GM19099 (cell line): ENCODE data around the gene DNAJC12.

Experiments
- POLR2A ChIP-seq: IDR thresholded peaks from 3 replicates; pipeline ENCODE4 v1.6.1; 2011; ENCODE audit warnings: low read depth; ENCODE audit not compliant: insufficient read length; ENCODE audit errors: extremely low read depth

Gene DNAJC12

GRCh38 chr10:67849331-67850011, 11.5 kb upstream of the DNAJC12 start:
- peak; percentile 64 for TF ChIP-seq POLR2A

DNA sequence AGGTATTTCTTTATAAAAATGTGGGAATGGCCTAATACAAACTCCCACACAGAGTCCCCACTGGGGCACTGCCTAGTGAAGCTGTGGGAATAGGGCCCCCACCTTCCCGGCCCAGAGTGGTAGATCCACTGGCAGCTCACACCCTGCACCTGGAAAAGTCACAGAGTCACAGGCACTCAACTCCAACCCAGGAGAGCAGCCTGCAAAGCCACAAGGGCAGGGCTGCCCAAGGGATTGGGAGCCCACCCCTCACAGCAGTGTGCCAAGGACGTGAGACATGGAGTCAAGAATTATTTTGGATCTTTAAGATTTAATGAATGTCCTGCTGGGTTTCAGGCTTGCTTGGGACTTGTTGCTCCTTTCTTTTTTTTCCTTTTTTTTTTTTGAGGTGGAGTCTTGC, 5.3 kb upstream of the DNAJC12 start:
- TF ChIP-seq POLR2A, result no peak

GRCh38 chr10:67841737-67842136, 3.7 kb upstream of the DNAJC12 start:
- TF ChIP-seq POLR2A, result no peak

DNA sequence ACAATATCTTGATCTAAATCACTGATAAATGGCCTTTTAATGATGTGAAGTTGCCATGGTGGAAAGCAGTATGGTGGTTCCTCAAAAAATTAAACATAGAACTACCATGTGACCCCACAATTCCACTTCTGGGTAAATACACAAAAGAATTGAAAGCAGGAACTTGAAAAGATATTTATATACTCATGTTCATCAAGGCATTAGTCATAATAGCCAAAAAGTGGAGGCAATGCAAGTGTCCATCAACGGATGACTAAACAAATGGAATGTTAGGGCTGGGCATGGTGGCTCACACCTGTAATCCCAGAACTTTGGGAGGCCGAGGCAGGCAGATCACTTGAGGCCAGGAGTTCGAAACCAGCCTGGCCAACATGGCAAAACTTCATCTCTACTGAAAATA, 2.0 kb upstream of the DNAJC12 start:
- TF ChIP-seq POLR2A, result no peak

GRCh38 chr10:67836972-67837371, 1.0 kb downstream of the DNAJC12 start:
- TF ChIP-seq POLR2A, result no peak

- no peak for TF ChIP-seq POLR2A
These were observed 1.5 kb downstream of the DNAJC12 start for GRCh38 chr10:67836488-67836887.

DNA sequence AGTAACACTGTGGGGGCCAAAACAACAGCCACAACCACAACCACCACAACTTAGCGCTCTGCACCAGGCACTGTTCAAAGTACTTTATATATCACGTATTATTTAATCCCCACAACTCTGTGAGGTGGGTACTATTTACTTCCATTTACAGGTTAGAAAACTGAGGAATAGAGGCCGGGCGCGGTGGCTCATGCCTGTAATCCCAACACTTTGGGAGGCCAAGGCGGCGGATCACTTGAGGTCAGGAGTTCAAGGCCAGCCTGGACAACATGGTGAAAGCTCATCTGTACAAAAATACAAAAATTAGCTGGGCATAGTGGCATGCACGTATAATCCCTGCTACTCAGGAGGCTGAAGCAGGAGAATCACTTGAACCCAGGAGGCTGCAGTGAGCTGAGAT, 3.6 kb downstream of the DNAJC12 start:
- TF ChIP-seq POLR2A, result no peak

- no peak for TF ChIP-seq POLR2A
These were observed 10.2 kb downstream of the DNAJC12 start for GRCh38 chr10:67827811-67828210.

DNA sequence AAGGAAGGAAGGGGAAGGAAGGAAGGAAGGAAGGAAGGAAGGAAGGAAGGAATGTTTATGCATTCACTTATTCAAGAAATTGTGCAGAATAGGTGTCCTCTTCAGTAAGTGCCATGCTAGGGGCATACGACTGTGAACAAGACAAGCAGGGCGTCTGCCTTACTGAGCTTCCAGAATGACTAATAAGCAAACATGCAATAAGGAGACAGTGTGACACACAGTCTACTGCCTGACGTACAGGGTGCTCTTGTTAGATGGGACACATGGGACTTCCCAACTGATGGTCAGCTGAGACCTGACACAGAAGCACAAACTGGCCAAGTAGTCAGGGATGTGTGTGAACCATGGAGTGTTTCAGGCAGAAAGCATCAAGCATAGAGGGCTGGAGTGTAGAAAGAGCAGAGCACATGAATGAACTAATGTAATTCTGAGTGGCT, 18.2 kb downstream of the DNAJC12 start:
- TF ChIP-seq POLR2A, result no peak

- no peak for TF ChIP-seq POLR2A
These were observed 19.7 kb downstream of the DNAJC12 start for GRCh38 chr10:67818323-67818722.

DNA sequence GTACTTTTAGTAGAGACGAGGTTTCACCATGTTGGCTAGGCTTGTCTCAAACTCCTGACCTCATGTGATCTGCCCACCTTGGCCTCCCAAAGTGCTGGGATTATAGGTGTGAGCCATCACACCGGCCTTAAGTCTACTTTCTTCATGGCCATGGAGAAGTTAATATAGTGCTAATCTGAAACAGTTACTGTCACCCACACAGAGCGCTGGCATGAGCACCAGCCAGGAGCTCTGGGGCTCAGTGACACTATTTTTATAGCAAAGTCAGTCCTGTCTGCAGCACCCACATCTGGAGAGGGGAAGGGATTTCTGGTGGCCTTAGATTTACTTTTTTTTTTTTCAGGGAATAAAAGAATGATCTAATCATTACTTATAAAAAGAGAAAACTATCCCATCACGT, 21.3 kb downstream of the DNAJC12 start:
- no peak for TF ChIP-seq POLR2A

DNA sequence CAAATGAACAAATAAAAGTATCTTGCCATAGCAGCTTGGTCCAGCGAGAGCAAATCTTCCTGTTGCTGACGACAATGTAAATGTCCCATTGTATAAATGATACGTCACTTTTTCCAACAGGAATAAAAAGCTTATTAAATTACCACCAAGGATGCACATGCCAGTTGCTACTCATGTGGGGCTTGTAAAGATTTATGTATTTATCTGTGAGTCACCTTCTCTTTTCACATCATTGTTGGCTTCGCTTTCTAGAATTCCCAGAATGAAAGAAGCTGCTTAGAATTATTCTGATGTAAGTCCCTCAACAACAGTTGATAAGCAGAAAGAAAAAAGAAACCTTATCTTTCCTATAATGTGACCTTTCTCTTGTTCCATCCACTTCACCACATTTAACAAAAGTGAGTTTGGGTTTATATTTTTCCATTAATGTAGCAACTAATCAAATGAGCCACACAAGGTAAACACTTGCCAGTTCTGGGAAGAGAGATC, 22.4 kb downstream of the DNAJC12 start:
- TF ChIP-seq POLR2A, result no peak

GRCh38 chr10:67812007-67812406, 26.0 kb downstream of the DNAJC12 start:
- no peak for TF ChIP-seq POLR2A

DNA sequence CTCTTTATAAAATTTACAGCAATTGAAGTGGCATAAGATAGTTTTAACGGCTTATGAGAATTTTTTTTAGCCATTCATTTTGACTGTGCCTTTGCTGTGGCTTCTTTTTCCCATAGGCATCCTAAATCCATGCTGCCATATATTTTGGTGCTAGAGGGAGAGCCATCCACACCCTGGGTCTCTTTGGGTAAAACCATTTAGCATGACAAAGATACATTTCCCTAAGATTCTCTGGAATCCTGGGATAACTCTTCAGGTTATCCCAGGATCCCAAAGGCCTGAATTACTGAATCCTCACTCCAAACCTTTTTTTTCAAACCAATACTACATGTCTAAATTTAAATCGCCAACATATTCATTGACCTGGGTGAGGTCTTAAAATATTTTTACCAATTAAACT, 28.9 kb downstream of the DNAJC12 start:
- TF ChIP-seq POLR2A, result no peak

- TF ChIP-seq POLR2A, result no peak
These were observed 29.3 kb downstream of the DNAJC12 start for GRCh38 chr10:67808704-67809103.

- no peak for TF ChIP-seq POLR2A
These were observed 30.0 kb downstream of the DNAJC12 start for GRCh38 chr10:67807855-67808456.

DNA sequence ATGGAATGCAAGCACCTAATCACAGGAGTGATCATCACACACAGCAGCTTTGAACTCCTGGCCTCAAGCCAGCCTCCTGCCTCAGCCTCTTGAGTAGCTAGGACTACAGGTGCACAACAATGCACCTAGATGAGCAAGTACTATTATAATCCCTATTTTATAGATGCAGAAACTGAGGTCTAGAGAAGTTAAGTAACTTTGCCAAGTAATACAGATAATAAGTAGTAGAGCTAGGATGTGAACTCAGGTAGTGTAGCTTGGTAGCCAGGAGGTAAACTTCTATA, 33.7 kb downstream of the DNAJC12 start:
- TF ChIP-seq POLR2A, result no peak
